K562 (cell line): Measurements from ENCODE around the gene GRHPR. TPM values are rescaled to one million over a fixed set of nuclear protein-coding genes. Genes with fewer than 3 reads are reported as not detected.

Experiments used
- ARHGAP35 ChIP-seq: fragments of 450-650 bp; IDR thresholded peaks from 2 replicates; pipeline ENCODE4 v1.6.1; 2018; ENCODE audit not compliant: partially characterized antibody
- ATF1 ChIP-seq, 2 experiments: fragments of 450-650 bp in 1 of 2; IDR thresholded peaks; 2 replicates each; pipeline ENCODE4 v1.6.1; 2016; ENCODE audit warnings: missing compliant biosample characterization in 1 of 2, missing genetic modification characterization in 1 of 2
- ESRRB ChIP-seq: fragments of 250-450 bp; sonication (Bioruptor Pico); IDR thresholded peaks from 2 replicates; pipeline ENCODE4 v1.5.0; 2020; ENCODE audit warnings: mild to moderate bottlenecking, moderate library complexity, borderline replicate concordance
- HNRNPL ChIP-seq: fragments of 200-400 bp; formaldehyde crosslinking; IDR thresholded peaks from 2 replicates; pipeline ENCODE4 v1.6.1; 2017; ENCODE audit warnings: low read depth, mild to moderate bottlenecking, low read length
- POLR2AphosphoS2 ChIP-seq: IDR thresholded peaks from 2 replicates; pipeline ENCODE4 v1.6.1; 2012; ENCODE audit warnings: low read length, improper control_type of control experiment
- PTBP1 ChIP-seq: fragments of 200-400 bp; formaldehyde crosslinking; IDR thresholded peaks from 2 replicates; pipeline ENCODE4 v1.6.1; 2017; ENCODE audit warnings: low read depth, low read length
- RB1 ChIP-seq: fragments of 450-650 bp; IDR thresholded peaks from 2 replicates; pipeline ENCODE4 v1.6.1; 2017; ENCODE audit warnings: low read depth, mild to moderate bottlenecking
- RBFOX2 ChIP-seq: fragments of 200-400 bp; formaldehyde crosslinking; IDR thresholded peaks from 2 replicates; pipeline ENCODE4 v1.6.1; 2017; ENCODE audit warnings: low read depth, mild to moderate bottlenecking, low read length, moderate library complexity
- SMARCE1 ChIP-seq: fragments of 450-650 bp; IDR thresholded peaks from 2 replicates; pipeline ENCODE4 v1.7.1; 2016; ENCODE audit warnings: mild to moderate bottlenecking
- TAF15 ChIP-seq: fragments of 200-400 bp; formaldehyde crosslinking; IDR thresholded peaks from 2 replicates; pipeline ENCODE4 v1.6.1; 2017; ENCODE audit warnings: mild to moderate bottlenecking, low read depth, low read length, moderate library complexity
- polyA plus RNA-seq, 8 experiments: library from polyadenylated mRNA; depleted of rRNA in 4 of 8; stranded (reverse) in 5 of 8; unstranded in 3 of 8; fragments of >200 nt; fragmentation: Nextera tagmentation in 2 of 8; fragmentation: Illumina TruSeq in 1 of 8; extraction: Ambion mirVana in 2 of 8; extraction: Trizol in 1 of 8; gene quantifications; 2 replicates each; pipeline versions ENCODE4 v1.2.1 to v1.2.3, GENCODE V29; 2011 to 2014; ENCODE audit warnings: inconsistent platforms in 1 of 8, missing spikeins in 1 of 8
- total RNA-seq, 7 experiments: library from RNA; depleted of rRNA in 6 of 7; stranded (reverse); fragments of >200 nt in 6 of 7; fragmentation: Illumina TruSeq in 2 of 7; extraction: Trizol in 2 of 7; gene quantifications; 2 replicates each; pipeline versions ENCODE4 v1.2.1 to v1.2.3, GENCODE V29; 2011 to 2021; ENCODE audit warnings: low replicate concordance in 1 of 7
- TF ChIP-seq, protein P1 (sequence below), 2 experiments: fragments of 450-650 bp in 1 of 2; sonication (generic) in 1 of 2; formaldehyde crosslinking in 1 of 2; IDR thresholded peaks; 2 replicates each; pipeline versions ENCODE4 v1.7.1 to v1.9.0; 2016 to 2022; ENCODE audit warnings: inconsistent platforms in 1 of 2, mild to moderate bottlenecking in 1 of 2, missing genetic modification reagents in 1 of 2
- TF ChIP-seq, protein P2 (sequence below), 2 experiments: fragments of 450-650 bp in 1 of 2; IDR thresholded peaks; 2 replicates each; pipeline ENCODE4 v1.6.1; 2011 to 2017; ENCODE audit warnings: low read depth in 2 of 2, antibody characterized with exemption in 1 of 2, borderline replicate concordance in 1 of 2, low read length in 1 of 2, mild to moderate bottlenecking in 1 of 2, mixed read lengths in 1 of 2; ENCODE audit not compliant: control insufficient read depth in 1 of 2
- TF ChIP-seq, protein P3 (sequence below): fragments of 450-650 bp; formaldehyde crosslinking; IDR thresholded peaks from 2 replicates; pipeline ENCODE4 v1.4.0; 2020; ENCODE audit warnings: mild to moderate bottlenecking, moderate library complexity

The GRHPR gene
- total and polyA plus RNA-seq, 9 of the 15 experiments (the other 6 are each of a cell fraction or from before 2014, with no cell fraction given): 38.9 to 144 (median 120) TPM

DNA sequence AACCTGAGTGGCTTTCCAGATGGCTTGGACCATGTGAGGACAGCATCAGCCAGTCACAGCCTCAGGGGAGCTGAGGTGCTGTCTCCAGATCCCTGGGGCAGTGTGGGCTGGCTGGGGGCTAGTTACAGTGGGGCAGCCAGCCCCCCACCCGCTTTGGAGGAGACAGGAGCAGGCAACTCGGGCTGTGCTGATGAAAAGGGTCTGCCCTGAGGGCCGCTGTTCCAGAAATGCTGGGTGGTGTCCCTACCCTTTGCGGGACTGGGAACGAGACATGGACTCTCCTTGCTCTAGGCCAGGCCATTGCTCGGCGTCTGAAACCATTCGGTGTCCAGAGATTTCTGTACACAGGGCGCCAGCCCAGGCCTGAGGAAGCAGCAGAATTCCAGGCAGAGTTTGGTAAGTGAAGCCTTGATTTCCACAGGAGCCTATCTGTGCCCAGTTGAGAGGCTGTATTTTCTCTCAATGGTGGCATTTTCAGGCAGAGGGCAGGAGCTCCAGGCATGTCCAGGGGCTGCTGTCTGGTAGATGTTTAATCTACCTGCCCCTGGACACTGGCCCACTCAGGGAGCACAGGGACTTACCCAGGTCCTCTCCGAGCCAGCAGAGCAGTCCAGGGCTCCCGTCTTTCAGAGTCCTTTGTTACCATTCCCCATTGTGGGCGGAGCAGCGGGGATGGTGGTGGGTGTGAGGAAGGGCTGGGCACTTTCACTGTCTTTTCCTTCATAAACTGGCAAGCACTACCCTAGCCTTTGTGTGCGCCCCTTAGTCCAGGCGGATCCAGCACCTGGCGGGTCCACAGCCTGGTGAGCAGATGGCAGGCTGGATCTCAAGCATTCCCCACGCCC, 7.2 kb downstream of the GRHPR start (continued):
- TF ChIP-seq, protein P1, sequence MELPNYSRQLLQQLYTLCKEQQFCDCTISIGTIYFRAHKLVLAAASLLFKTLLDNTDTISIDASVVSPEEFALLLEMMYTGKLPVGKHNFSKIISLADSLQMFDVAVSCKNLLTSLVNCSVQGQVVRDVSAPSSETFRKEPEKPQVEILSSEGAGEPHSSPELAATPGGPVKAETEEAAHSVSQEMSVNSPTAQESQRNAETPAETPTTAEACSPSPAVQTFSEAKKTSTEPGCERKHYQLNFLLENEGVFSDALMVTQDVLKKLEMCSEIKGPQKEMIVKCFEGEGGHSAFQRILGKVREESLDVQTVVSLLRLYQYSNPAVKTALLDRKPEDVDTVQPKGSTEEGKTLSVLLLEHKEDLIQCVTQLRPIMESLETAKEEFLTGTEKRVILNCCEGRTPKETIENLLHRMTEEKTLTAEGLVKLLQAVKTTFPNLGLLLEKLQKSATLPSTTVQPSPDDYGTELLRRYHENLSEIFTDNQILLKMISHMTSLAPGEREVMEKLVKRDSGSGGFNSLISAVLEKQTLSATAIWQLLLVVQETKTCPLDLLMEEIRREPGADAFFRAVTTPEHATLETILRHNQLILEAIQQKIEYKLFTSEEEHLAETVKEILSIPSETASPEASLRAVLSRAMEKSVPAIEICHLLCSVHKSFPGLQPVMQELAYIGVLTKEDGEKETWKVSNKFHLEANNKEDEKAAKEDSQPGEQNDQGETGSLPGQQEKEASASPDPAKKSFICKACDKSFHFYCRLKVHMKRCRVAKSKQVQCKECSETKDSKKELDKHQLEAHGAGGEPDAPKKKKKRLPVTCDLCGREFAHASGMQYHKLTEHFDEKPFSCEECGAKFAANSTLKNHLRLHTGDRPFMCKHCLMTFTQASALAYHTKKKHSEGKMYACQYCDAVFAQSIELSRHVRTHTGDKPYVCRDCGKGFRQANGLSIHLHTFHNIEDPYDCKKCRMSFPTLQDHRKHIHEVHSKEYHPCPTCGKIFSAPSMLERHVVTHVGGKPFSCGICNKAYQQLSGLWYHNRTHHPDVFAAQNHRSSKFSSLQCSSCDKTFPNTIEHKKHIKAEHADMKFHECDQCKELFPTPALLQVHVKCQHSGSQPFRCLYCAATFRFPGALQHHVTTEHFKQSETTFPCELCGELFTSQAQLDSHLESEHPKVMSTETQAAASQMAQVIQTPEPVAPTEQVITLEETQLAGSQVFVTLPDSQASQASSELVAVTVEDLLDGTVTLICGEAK (IDR thresholded peaks at IDR 0.05): no peak
- TF ChIP-seq, protein P1 (CRISPR knock-in tag; IDR thresholded peaks at IDR 0.05): no peak
- TF ChIP-seq, protein P2, sequence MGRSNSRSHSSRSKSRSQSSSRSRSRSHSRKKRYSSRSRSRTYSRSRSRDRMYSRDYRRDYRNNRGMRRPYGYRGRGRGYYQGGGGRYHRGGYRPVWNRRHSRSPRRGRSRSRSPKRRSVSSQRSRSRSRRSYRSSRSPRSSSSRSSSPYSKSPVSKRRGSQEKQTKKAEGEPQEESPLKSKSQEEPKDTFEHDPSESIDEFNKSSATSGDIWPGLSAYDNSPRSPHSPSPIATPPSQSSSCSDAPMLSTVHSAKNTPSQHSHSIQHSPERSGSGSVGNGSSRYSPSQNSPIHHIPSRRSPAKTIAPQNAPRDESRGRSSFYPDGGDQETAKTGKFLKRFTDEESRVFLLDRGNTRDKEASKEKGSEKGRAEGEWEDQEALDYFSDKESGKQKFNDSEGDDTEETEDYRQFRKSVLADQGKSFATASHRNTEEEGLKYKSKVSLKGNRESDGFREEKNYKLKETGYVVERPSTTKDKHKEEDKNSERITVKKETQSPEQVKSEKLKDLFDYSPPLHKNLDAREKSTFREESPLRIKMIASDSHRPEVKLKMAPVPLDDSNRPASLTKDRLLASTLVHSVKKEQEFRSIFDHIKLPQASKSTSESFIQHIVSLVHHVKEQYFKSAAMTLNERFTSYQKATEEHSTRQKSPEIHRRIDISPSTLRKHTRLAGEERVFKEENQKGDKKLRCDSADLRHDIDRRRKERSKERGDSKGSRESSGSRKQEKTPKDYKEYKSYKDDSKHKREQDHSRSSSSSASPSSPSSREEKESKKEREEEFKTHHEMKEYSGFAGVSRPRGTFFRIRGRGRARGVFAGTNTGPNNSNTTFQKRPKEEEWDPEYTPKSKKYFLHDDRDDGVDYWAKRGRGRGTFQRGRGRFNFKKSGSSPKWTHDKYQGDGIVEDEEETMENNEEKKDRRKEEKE (IDR thresholded peaks at IDR 0.05; ENCODE audit: borderline replicate concordance in 1 of 2, control insufficient read depth in 1 of 2, low read depth in 2 of 2, low read length in 1 of 2): no peak
- TF ChIP-seq SMARCE1: no peak
- no peak for TF ChIP-seq TAF15
- TF ChIP-seq HNRNPL: no peak
- TF ChIP-seq PTBP1: no peak
- peak; percentile 47 for TF ChIP-seq RBFOX2
- TF ChIP-seq, protein P3, sequence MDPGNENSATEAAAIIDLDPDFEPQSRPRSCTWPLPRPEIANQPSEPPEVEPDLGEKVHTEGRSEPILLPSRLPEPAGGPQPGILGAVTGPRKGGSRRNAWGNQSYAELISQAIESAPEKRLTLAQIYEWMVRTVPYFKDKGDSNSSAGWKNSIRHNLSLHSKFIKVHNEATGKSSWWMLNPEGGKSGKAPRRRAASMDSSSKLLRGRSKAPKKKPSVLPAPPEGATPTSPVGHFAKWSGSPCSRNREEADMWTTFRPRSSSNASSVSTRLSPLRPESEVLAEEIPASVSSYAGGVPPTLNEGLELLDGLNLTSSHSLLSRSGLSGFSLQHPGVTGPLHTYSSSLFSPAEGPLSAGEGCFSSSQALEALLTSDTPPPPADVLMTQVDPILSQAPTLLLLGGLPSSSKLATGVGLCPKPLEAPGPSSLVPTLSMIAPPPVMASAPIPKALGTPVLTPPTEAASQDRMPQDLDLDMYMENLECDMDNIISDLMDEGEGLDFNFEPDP (CRISPR knock-in tag): no peak
- no peak for TF ChIP-seq ARHGAP35
- TF ChIP-seq POLR2AphosphoS2: peak; percentile 13; the same call in 1 of the 2 replicates
- no peak for TF ChIP-seq ATF1 (CRISPR knock-in tag; IDR thresholded peaks at IDR 0.05)
- TF ChIP-seq ATF1 (tag; IDR thresholded peaks at IDR 0.05): no peak
- TF ChIP-seq RB1: no peak
- no peak for TF ChIP-seq ESRRB
